NCI-H345 treated with DMSO at 0.1 percent for 48 hours (cell line): ENCODE results near the gene MRPL39.

ENCODE experiments used
- DNase-seq: peaks from one replicate; lab custom pipeline; 2025; ENCODE audit not compliant: unreplicated experiment; lab: John Stamatoyannopoulos, UW

MRPL39 gene

DNA sequence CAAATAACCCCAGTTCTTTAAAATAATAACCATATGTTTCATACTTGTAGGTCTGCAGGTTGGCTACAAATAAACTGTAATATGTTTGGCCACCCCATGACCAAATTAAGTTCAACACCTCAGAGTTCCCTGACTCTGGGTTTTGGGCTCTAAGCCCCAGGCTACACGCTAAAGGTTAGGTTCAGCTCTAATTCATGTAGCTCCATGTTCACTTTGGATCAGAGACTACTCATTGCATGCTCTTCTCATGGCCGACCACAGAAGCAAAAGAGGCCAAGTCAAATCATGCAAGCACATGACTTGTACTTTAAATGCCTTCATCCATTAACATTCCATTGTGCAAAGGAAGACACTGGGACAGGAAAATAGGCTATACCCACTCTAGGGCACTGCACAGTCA lies 66.2 kb downstream of the MRPL39 start:
- DNase-seq: no peak

- no peak for DNase-seq
These were observed 67.7 kb downstream of the MRPL39 start for GRCh38 chr21:25539606-25540005.

DNA sequence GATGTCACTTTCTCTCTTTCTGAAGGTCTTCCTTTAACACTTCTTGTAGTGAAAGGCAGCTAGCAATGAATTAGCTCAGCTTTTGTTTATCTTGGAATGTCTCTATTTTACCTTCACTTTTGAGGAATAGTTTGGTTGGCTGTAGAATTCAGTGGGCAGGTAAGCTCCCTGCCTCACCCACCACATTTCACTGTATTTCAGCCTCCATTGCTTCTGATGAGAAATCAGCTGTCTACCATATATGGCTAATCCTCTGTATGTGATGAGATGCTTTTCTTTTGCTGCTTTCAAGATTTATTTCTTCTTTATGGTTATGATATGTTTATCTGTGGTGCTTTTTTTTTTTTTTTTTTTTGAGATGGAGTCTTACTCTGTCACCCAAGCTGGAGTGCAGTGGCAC lies 70.1 kb downstream of the MRPL39 start:
- DNase-seq: no peak

DNA sequence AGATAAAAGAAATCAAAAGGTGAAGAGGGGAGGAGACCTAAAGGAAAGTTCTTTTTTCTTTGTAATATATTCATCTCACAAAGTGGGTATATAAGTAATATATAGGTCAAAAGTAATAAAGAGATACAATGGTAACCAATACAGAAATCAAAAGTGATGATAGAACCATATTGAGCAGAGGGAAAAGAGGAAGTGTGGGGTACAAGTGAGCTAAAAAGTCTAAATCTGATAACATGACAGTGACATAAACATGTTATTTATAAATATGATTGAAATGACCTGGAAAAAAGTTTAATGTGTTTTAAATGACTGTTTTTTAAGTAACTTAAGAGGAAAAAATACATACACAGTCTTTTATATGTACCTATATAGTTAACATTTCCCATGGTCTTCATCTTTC lies 70.5 kb downstream of the MRPL39 start:
- DNase-seq: no peak

GRCh38 chr21:25535849-25536248 lies 71.4 kb downstream of the MRPL39 start:
- no peak for DNase-seq
